ENCODE results near the gene KRT1.

DNA sequence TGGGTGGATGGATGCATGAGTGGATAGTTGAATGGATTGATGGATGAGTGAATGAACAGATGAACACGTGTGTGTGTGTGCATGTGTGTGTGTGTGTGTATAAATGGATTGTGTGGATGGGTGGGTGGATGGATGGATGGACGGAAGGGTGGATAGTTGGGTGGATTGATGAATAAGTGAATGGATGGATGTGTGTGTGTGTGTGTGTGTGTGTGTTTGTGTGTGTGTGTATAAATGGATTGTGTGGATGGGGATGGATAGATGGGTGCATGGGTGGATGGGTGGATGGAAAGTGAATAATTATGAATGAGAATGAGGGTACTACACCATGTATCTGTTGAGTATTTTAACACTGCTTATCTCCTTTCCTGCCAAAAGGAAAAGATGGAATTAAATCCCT lies 22.1 kb upstream of the KRT1 start:
- TF ChIP-seq CTCF (IDR thresholded peaks at IDR 0.05): no peak
- TF ChIP-seq POLR2AphosphoS5 (IDR thresholded peaks at IDR 0.05): no peak
- TF ChIP-seq POLR2A (IDR thresholded peaks at IDR 0.05): no peak

All from suprapubic skin (tissue), 4 donors.